Measurements from ENCODE around the gene PADI6.
A peak's percentile ranks its signal among the peaks of the same experiment; 100 is the strongest.

PADI6 gene

DNA sequence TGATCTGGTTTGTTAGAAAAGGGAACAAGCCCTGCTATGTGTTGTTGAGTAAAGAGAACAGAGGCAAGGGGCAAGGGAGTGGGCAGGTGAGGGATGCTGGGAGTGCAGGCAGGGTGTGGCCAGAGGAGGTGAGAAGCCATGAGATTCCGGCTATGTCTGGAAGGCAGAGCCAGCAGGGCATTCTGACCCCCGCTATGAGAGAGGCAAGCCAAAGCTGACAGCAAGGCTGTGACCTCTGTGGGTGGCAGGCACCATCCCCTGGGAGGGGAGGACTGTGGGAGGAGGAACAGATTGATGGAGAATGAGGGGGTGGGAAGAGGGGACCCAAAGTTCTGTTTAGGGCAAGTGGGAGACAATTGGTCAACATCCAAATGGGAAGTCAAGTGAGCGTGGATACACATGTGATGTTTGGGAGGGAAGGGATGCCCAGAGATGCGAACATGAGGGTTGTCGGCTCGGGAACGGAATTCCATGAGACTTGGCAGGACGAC lies 19.5 kb upstream of the PADI6 start:
- Histone ChIP-seq H3K27ac (ENCODE audit: extremely low read depth, low read depth, low read length) (no peak overlapping the region), H3K4me3 (ENCODE audit: low read depth, low read length) (no peak overlapping the region), H3K9me3 (ENCODE audit: control insufficient read depth, insufficient read depth, low read depth, low read length) (no peaks in the 10 kb centered on the region), H3K36me3 (ENCODE audit: control insufficient read depth in 2 of 2, insufficient read depth in 1 of 2, low read length in 2 of 2) (no peaks in the 10 kb centered on the region), H3K4me1 (ENCODE audit: control insufficient read depth, insufficient read depth, low read length) (no peaks in the 10 kb centered on the region)
- POLR2A ChIA-PET, result no interaction called here
- peak; percentile 95 for TF ChIP-seq EGR2 (tag by site-specific recombination; IDR thresholded peaks at IDR 0.05; ENCODE audit: low read depth)
- no peak for TF ChIP-seq ZNF133 (tag by site-specific recombination; IDR thresholded peaks at IDR 0.05)
- TF ChIP-seq, protein P1, sequence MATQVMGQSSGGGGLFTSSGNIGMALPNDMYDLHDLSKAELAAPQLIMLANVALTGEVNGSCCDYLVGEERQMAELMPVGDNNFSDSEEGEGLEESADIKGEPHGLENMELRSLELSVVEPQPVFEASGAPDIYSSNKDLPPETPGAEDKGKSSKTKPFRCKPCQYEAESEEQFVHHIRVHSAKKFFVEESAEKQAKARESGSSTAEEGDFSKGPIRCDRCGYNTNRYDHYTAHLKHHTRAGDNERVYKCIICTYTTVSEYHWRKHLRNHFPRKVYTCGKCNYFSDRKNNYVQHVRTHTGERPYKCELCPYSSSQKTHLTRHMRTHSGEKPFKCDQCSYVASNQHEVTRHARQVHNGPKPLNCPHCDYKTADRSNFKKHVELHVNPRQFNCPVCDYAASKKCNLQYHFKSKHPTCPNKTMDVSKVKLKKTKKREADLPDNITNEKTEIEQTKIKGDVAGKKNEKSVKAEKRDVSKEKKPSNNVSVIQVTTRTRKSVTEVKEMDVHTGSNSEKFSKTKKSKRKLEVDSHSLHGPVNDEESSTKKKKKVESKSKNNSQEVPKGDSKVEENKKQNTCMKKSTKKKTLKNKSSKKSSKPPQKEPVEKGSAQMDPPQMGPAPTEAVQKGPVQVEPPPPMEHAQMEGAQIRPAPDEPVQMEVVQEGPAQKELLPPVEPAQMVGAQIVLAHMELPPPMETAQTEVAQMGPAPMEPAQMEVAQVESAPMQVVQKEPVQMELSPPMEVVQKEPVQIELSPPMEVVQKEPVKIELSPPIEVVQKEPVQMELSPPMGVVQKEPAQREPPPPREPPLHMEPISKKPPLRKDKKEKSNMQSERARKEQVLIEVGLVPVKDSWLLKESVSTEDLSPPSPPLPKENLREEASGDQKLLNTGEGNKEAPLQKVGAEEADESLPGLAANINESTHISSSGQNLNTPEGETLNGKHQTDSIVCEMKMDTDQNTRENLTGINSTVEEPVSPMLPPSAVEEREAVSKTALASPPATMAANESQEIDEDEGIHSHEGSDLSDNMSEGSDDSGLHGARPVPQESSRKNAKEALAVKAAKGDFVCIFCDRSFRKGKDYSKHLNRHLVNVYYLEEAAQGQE (tag by site-specific recombination; IDR thresholded peaks at IDR 0.05), result no peak
- no peak for TF ChIP-seq OVOL3 (tag by site-specific recombination; IDR thresholded peaks at IDR 0.05)
- no peak for TF ChIP-seq SP2 (tag by site-specific recombination; IDR thresholded peaks at IDR 0.05)
- no peak for TF ChIP-seq ZNF626 (tag by site-specific recombination; IDR thresholded peaks at IDR 0.05)
- TF ChIP-seq ZNF155 (tag by site-specific recombination; IDR thresholded peaks at IDR 0.05), result no peak
- TF ChIP-seq ZNF335 (tag by site-specific recombination; conservative IDR thresholded peaks at IDR 0.05), result no peak
- peak; percentile 97 for TF ChIP-seq ZFHX2 (tag by site-specific recombination; conservative IDR thresholded peaks at IDR 0.05)
- no peak for TF ChIP-seq ZNF621 (tag by site-specific recombination; IDR thresholded peaks at IDR 0.05)
- TF ChIP-seq PBX3 (CRISPR knock-in tag; IDR thresholded peaks at IDR 0.05), result no peak
- TF ChIP-seq ZNF157 (tag by site-specific recombination; IDR thresholded peaks at IDR 0.05), result no peak
- no peak for TF ChIP-seq GFI1B (tag by site-specific recombination; IDR thresholded peaks at IDR 0.05)
- no peak for TF ChIP-seq ZNF266 (tag by site-specific recombination; IDR thresholded peaks at IDR 0.05; ENCODE audit: low read depth)
- TF ChIP-seq ELK4 (IDR thresholded peaks at IDR 0.05; ENCODE audit: borderline replicate concordance, low read depth, low read length), result no peak
- peak; percentile 84 for TF ChIP-seq ZIC2 (tag by site-specific recombination; IDR thresholded peaks at IDR 0.05)
- no peak for TF ChIP-seq ZNF529 (tag by site-specific recombination; IDR thresholded peaks at IDR 0.05; ENCODE audit: insufficient replicate concordance)
- TF ChIP-seq ZNF23 (tag by site-specific recombination; IDR thresholded peaks at IDR 0.05; ENCODE audit: borderline replicate concordance), result no peak
- no peak for TF ChIP-seq ZNF514 (tag by site-specific recombination; IDR thresholded peaks at IDR 0.05)
- no peak for TF ChIP-seq SALL2 (tag by site-specific recombination; IDR thresholded peaks at IDR 0.05; ENCODE audit: borderline replicate concordance)
- no peak for TF ChIP-seq GLIS1 (tag by site-specific recombination; IDR thresholded peaks at IDR 0.05)
- TF ChIP-seq, protein P2, sequence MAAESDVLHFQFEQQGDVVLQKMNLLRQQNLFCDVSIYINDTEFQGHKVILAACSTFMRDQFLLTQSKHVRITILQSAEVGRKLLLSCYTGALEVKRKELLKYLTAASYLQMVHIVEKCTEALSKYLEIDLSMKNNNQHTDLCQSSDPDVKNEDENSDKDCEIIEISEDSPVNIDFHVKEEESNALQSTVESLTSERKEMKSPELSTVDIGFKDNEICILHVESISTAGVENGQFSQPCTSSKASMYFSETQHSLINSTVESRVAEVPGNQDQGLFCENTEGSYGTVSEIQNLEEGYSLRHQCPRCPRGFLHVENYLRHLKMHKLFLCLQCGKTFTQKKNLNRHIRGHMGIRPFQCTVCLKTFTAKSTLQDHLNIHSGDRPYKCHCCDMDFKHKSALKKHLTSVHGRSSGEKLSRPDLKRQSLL (tag by site-specific recombination; IDR thresholded peaks at IDR 0.05), result no peak
- TF ChIP-seq ZBTB48 (tag by site-specific recombination; IDR thresholded peaks at IDR 0.05), result no peak
- TF ChIP-seq ZNF48 (tag by site-specific recombination; IDR thresholded peaks at IDR 0.05), result no peak
- CTCF ChIA-PET, result interaction anchor here (0.6 kb wide), 1 partner anchor 16 kb away, joined by 3 read pairs; no protein-coding TSS in a partner anchor
